Fibroblast of the conjunctiva (primary cell): Measurements from ENCODE around the gene RCBTB2.

Experiments
- DNase-seq: peaks from one replicate; pipeline ENCODE4 v3.0.0-alpha.2; 2010; ENCODE audit warnings: low read depth

Gene RCBTB2

DNA sequence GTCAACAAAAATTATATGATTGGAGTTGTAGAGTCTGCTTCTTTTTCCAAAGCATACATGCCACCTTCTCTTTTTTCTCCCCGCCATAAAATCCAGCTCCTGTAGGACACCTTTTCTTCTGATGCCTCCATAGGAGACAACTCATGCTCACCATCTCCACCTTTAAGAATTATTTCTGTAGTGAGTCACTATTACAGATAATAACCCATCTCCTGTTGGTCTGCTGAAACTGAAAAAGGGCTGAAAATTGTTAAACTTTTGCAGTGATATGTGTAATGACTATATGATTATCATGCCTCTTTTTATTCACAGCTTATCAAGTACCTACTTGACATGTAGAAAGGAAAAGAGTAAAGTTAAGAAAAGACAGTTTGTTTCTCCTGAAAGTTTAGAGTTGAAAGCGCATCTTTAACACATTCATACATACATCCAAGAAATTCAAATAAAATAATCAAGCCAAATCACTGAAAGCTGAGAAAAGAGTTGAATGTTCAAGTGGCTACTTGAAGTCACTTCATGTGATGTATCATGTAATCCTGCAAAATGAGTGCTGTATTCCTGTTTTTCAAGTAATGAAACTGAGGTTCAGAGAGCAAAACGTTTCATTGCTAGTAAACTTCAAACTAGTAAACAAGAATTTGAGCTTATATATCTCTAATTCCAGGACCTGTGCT, 84.5 kb downstream of the RCBTB2 start:
- DNase-seq: no peak

DNA sequence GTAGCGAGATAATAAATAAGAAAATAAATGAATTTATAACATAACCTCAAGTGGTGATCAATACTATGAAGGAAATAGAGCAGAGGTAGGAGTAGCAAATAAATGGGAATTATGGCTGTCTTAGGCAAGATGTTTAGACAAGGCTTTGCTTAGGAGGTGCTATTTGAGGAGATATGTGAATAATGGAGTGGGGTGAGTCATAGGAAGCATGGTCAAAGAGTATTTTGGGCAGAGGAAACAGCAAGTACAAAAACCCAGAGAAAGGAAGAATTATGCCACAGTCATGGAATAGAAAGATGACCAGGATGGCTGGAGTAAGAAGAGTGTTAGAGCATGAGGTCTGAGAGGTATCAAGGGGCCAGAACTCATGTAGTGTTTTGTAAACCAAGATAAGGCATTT, 86.4 kb downstream of the RCBTB2 start:
- DNase-seq: no peak

DNA sequence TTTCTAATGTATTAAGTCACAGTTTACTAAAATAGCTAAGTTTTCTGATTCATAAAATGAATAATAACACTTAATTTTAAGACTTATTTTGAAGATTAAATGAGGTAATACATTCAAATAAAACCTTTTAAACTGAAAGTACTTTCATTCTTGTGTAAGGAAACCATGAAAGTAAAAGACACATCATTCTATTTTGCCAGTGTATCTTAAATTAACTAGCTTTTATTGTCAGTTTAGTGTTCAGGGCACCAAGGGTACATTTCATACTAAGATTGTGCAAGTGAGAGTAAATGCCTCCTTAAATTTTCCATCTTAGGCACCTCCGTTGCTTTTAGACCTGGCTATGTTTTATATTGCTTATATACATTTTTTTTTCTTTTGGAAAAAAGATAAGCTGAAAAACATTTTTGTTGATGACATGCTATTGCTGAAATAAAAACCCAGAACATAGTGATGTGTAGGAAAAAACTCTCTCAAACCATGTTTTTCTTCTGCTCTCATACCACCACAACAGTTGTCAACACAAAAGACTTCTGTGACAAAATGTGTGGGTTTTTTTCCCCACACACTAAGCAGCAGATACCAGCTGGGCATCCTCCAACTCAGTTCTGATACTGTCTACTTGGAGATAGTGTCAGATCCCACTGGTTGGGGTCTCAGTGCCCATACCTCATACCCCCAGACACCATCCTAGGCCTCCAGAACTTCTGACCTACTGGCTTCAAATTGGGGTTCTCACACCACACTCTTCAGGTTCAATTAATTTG, 89.3 kb downstream of the RCBTB2 start:
- no peak for DNase-seq
